Limb (tissue), 2 donors: ENCODE data around the gene TCEAL1.

Experiments used
- DNase-seq, 2 donors: peaks; one replicate each; pipeline ENCODE4 v3.0.0-alpha.2; 2016; ENCODE audit errors: extremely low spot score in 2 of 2

Gene TCEAL1

GRCh38 chrX:103678199-103678993 lies 49.6 kb downstream of the TCEAL1 start:
- DNase-seq: no peak
